Esophagus squamous epithelium (tissue), 4 donors: Measurements from ENCODE around the gene SCN2B.

Source experiments
- POLR2A ChIP-seq, 4 donors: fragments of 450-650 bp; IDR thresholded peaks; one replicate each; pipeline ENCODE4 v1.6.1; 2017; ENCODE audit warnings: antibody characterized with exemption in 4 of 4, mild to moderate bottlenecking in 4 of 4, moderate library complexity in 3 of 4
- TF ChIP-seq, protein P1 (sequence below), 6 experiments: fragments of 450-650 bp in 4 of 6; fragments of 200-600 bp in 2 of 6; sonication (generic) in 2 of 6; IDR thresholded peaks; one replicate each; pipeline ENCODE4 v1.5.1; 2016 to 2019; ENCODE audit warnings: antibody characterized with exemption in 6 of 6, mild to moderate bottlenecking in 4 of 6, moderate library complexity in 4 of 6

DNA sequence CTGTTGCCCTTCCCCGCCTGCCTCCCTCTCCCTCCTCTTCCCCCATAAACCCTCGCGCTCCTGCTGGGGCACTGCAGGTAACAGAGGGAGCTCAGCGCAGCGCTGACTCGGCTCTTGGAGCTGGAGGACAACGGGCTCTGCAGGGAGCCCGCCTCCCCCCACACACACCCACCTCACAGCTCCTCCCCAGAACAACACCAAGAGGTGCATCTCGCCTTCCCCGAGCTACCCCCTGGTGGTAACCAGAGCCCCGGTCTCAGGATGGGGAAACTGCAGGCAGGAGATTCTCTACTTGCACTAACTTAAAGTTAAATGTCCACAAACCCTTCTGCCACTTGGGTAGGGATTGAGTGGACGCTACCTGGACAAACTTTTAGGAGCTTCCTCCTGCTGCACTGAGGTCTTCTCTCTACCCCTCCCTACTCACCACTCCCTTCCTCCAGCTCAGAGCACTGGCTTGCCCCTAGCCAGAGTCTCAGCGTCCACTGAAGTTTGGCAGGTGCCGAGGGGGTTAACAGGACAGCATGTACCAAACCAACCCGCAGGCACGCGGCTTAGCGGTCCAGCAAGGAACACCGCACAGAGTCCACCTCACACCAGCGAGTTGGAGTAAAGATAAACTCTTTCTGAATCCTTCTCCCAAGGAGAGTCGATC lies 19.8 kb downstream of the SCN2B start:
- TF ChIP-seq, protein P1, sequence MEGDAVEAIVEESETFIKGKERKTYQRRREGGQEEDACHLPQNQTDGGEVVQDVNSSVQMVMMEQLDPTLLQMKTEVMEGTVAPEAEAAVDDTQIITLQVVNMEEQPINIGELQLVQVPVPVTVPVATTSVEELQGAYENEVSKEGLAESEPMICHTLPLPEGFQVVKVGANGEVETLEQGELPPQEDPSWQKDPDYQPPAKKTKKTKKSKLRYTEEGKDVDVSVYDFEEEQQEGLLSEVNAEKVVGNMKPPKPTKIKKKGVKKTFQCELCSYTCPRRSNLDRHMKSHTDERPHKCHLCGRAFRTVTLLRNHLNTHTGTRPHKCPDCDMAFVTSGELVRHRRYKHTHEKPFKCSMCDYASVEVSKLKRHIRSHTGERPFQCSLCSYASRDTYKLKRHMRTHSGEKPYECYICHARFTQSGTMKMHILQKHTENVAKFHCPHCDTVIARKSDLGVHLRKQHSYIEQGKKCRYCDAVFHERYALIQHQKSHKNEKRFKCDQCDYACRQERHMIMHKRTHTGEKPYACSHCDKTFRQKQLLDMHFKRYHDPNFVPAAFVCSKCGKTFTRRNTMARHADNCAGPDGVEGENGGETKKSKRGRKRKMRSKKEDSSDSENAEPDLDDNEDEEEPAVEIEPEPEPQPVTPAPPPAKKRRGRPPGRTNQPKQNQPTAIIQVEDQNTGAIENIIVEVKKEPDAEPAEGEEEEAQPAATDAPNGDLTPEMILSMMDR (IDR thresholded peaks at IDR 0.05), result no peak
- no peak for TF ChIP-seq POLR2A (IDR thresholded peaks at IDR 0.05)
